ENCODE data around the gene GCNA. TPM values are rescaled to one million over a fixed set of nuclear protein-coding genes. Genes with fewer than 3 reads are reported as not detected.

Gene GCNA
- total RNA-seq, 1 experiment from 2014 or later = 3.8 TPM

GRCh38 chrX:71618787-71619186, 40.5 kb downstream of the GCNA start:
- Mint-ChIP-seq H3K9me3 (ENCODE audit: unreplicated experiment) (no peaks in the 10 kb centered on the region), H3K36me3 (ENCODE audit: insufficient read depth, unreplicated experiment) (peaks cover 21% of the 10 kb centered on the region), H3K27me3 (ENCODE audit: insufficient read depth, unreplicated experiment) (no peaks in the 10 kb centered on the region), H3K4me1 (ENCODE audit: insufficient read depth, unreplicated experiment) (no peaks in the 10 kb centered on the region), H3K4me3 (ENCODE audit: unreplicated experiment) (no peak overlapping the region), H3K27ac (ENCODE audit: low read depth, unreplicated experiment) (no peak overlapping the region)
- no peak for DNase-seq (ENCODE audit: unreplicated experiment)
- ChIA-PET CTCF (no interaction called here), POLR2A (no interaction called here)
- intact Hi-C loops (cut with micrococcal nuclease) = no loop called here
- no TSS peak for BruUV-seq (replicated peaks)
- TF ChIP-seq, protein P1, sequence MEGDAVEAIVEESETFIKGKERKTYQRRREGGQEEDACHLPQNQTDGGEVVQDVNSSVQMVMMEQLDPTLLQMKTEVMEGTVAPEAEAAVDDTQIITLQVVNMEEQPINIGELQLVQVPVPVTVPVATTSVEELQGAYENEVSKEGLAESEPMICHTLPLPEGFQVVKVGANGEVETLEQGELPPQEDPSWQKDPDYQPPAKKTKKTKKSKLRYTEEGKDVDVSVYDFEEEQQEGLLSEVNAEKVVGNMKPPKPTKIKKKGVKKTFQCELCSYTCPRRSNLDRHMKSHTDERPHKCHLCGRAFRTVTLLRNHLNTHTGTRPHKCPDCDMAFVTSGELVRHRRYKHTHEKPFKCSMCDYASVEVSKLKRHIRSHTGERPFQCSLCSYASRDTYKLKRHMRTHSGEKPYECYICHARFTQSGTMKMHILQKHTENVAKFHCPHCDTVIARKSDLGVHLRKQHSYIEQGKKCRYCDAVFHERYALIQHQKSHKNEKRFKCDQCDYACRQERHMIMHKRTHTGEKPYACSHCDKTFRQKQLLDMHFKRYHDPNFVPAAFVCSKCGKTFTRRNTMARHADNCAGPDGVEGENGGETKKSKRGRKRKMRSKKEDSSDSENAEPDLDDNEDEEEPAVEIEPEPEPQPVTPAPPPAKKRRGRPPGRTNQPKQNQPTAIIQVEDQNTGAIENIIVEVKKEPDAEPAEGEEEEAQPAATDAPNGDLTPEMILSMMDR (IDR thresholded peaks at IDR 0.05; ENCODE audit: unreplicated experiment) = no peak

- no peaks in the 10 kb centered on the region for H3K27me3 Mint-ChIP-seq (ENCODE audit: insufficient read depth, unreplicated experiment)
- no peak overlapping the region for H3K4me3 Mint-ChIP-seq (ENCODE audit: unreplicated experiment)
- CTCF ChIA-PET = no interaction called here
- POLR2A ChIA-PET = no interaction called here
- H3K4me1 Mint-ChIP-seq (ENCODE audit: insufficient read depth, unreplicated experiment) = no peaks in the 10 kb centered on the region
- DNase-seq (ENCODE audit: unreplicated experiment) = no peak
- H3K36me3 Mint-ChIP-seq (ENCODE audit: insufficient read depth, unreplicated experiment) = peaks cover 21% of the 10 kb centered on the region
- BruUV-seq (replicated peaks) = no TSS peak
- H3K9me3 Mint-ChIP-seq (ENCODE audit: unreplicated experiment) = no peaks in the 10 kb centered on the region
- intact Hi-C loops (cut with micrococcal nuclease) = no loop called here
- TF ChIP-seq, protein P1 (IDR thresholded peaks at IDR 0.05; ENCODE audit: unreplicated experiment) = no peak
- H3K27ac Mint-ChIP-seq (ENCODE audit: low read depth, unreplicated experiment) = no peak overlapping the region
Measured at GRCh38 chrX:71619193-71619592, 41.0 kb downstream of the GCNA start.

GRCh38 chrX:71619986-71620385, 41.7 kb downstream of the GCNA start:
- DNase-seq (ENCODE audit: unreplicated experiment) = no peak
- no peaks in the 10 kb centered on the region for H3K4me1 Mint-ChIP-seq (ENCODE audit: insufficient read depth, unreplicated experiment)
- BruUV-seq (replicated peaks) = no TSS peak
- ChIA-PET CTCF (no interaction called here), POLR2A (no interaction called here)
- no peaks in the 10 kb centered on the region for H3K9me3 Mint-ChIP-seq (ENCODE audit: unreplicated experiment)
- peaks cover 15% of the 10 kb centered on the region for H3K36me3 Mint-ChIP-seq (ENCODE audit: insufficient read depth, unreplicated experiment)
- H3K27ac Mint-ChIP-seq (ENCODE audit: low read depth, unreplicated experiment) = no peak overlapping the region
- H3K4me3 Mint-ChIP-seq (ENCODE audit: unreplicated experiment) = no peak overlapping the region
- intact Hi-C loops (cut with micrococcal nuclease) = no loop called here
- TF ChIP-seq, protein P1 (IDR thresholded peaks at IDR 0.05; ENCODE audit: unreplicated experiment) = no peak
- H3K27me3 Mint-ChIP-seq (ENCODE audit: insufficient read depth, unreplicated experiment) = no peaks in the 10 kb centered on the region

DNA sequence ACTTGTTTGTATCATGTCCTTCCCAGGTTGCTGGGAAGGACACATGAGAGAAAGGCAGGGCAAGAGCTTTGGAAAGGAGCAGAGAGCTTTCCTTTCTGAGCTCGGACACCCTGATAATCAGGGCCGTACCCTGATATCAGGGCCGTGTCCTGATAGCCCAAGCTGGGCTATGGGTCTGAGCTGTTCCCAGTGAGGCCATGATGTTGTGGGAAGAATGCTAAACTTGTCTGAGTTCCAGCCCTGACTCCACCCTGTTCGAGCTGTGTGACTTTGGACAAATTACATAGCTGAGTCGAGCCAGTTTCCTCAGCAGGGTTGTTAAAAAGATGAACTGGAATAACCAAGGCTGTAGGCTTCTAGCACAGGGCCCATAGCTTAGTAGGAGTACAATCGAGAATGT, 43.4 kb downstream of the GCNA start:
- ChIA-PET CTCF (no interaction called here), POLR2A (no interaction called here)
- Mint-ChIP-seq H3K27me3 (ENCODE audit: insufficient read depth, unreplicated experiment) (peaks cover 4% of the 10 kb centered on the region), H3K4me1 (ENCODE audit: insufficient read depth, unreplicated experiment) (no peaks in the 10 kb centered on the region), H3K9me3 (ENCODE audit: unreplicated experiment) (no peaks in the 10 kb centered on the region), H3K27ac (ENCODE audit: low read depth, unreplicated experiment) (no peak overlapping the region), H3K36me3 (ENCODE audit: insufficient read depth, unreplicated experiment) (no peaks in the 10 kb centered on the region), H3K4me3 (ENCODE audit: unreplicated experiment) (no peak overlapping the region)
- DNase-seq (ENCODE audit: unreplicated experiment) = no peak
- intact Hi-C loops (cut with micrococcal nuclease) = no loop called here
- TF ChIP-seq, protein P1 (IDR thresholded peaks at IDR 0.05; ENCODE audit: unreplicated experiment) = no peak
- no TSS peak for BruUV-seq (replicated peaks)

Data from MCF 10A (cell line).